ENCODE results near the gene KIAA1755.

The KIAA1755 gene

GRCh38 chr20:38229376-38230252 is 30.9 kb downstream of the KIAA1755 start:
- no peak overlapping the region for H3K4me3 ChIP-seq (ENCODE audit: low read depth, low read length)
- peak; percentile 53 for TF ChIP-seq CTCF (IDR thresholded peaks at IDR 0.05; ENCODE audit: control insufficient read depth, extremely low read depth, insufficient read depth)
- DNase-seq (ENCODE audit: low read depth), result no peak

GRCh38 chr20:38228436-38228835 is 32.1 kb downstream of the KIAA1755 start:
- no peak for DNase-seq (ENCODE audit: low read depth)
- no peak for TF ChIP-seq CTCF (IDR thresholded peaks at IDR 0.05; ENCODE audit: control insufficient read depth, extremely low read depth, insufficient read depth)
- no peak overlapping the region for H3K4me3 ChIP-seq (ENCODE audit: low read depth, low read length)

- no peak overlapping the region for H3K4me3 ChIP-seq (ENCODE audit: low read depth, low read length)
- TF ChIP-seq CTCF (IDR thresholded peaks at IDR 0.05; ENCODE audit: control insufficient read depth, extremely low read depth, insufficient read depth), result no peak
- DNase-seq (ENCODE audit: low read depth), result no peak
Measured at GRCh38 chr20:38227420-38228360, 32.8 kb downstream of the KIAA1755 start.

GRCh38 chr20:38226553-38226952 is 34.0 kb downstream of the KIAA1755 start:
- H3K4me3 ChIP-seq (ENCODE audit: low read depth, low read length), result no peak overlapping the region
- no peak for DNase-seq (ENCODE audit: low read depth)
- TF ChIP-seq CTCF (IDR thresholded peaks at IDR 0.05; ENCODE audit: control insufficient read depth, extremely low read depth, insufficient read depth), result no peak

GRCh38 chr20:38225900-38226263 is 34.7 kb downstream of the KIAA1755 start:
- no peak for DNase-seq (ENCODE audit: low read depth)
- TF ChIP-seq CTCF (IDR thresholded peaks at IDR 0.05; ENCODE audit: control insufficient read depth, extremely low read depth, insufficient read depth), result no peak
- no peak overlapping the region for H3K4me3 ChIP-seq (ENCODE audit: low read depth, low read length)

GRCh38 chr20:38225240-38225899 is 35.2 kb downstream of the KIAA1755 start:
- no peak for TF ChIP-seq CTCF (IDR thresholded peaks at IDR 0.05; ENCODE audit: control insufficient read depth, extremely low read depth, insufficient read depth)
- DNase-seq (ENCODE audit: low read depth), result no peak

More at GRCh38 chr20:38225240-38225899, 35.2 kb downstream of the KIAA1755 start:
- H3K4me3 ChIP-seq (ENCODE audit: low read depth, low read length), result no peak overlapping the region

Measured in LNCaP clone FGC (cell line).